IMR-90 (cell line): ENCODE measurements around the gene USPL1. TPM values are rescaled to one million over a fixed set of nuclear protein-coding genes. Genes with fewer than 3 reads are reported as not detected.

ENCODE experiments used
- ATAC-seq: fragments of 200-7000 bp; cut with Tn5 transposase; 2 replicates; pipeline ENCODE4 v1.9.1; 2020; ENCODE audit warnings: low read depth, mild to moderate bottlenecking, moderate library complexity
- BruUV-seq: library from RNA; stranded (reverse); fragments of 400-500 nt; replicated peaks from 2 replicates; lab custom pipeline; 2021; lab: Mats Ljungman, UMichigan
- CTCF ChIA-PET: fragments of 300-600 bp; formaldehyde crosslinking; extraction: SDS; loops from one replicate; lab custom pipeline; 2021; ENCODE audit warnings: antibody characterized with exemption; lab: Yijun Ruan, JAX
- POLR2A ChIA-PET: fragments of 300-600 bp; sonication (Branson Sonifier 250); formaldehyde crosslinking; loops from one replicate; lab custom pipeline; 2022; ENCODE audit warnings: antibody characterized with exemption; ENCODE audit not compliant: unreplicated experiment; lab: Charles Lee
- DNase-seq: peaks from one replicate; pipeline ENCODE4 v3.0.0; 2013
- H2AFZ ChIP-seq: replicated peaks from 2 replicates; pipeline ENCODE3; 2013; ENCODE audit warnings: low read length, mild to moderate bottlenecking; ENCODE audit not compliant: poor library complexity
- H2AK5ac ChIP-seq: 2 replicates; pipeline ENCODE4 v1.6.1; 2013; ENCODE audit warnings: low read depth, low read length, inconsistent platforms
- H2AK9ac ChIP-seq: replicated peaks from 2 replicates; pipeline ENCODE3; 2013; ENCODE audit warnings: mild to moderate bottlenecking, low read depth, low read length, moderate library complexity; ENCODE audit not compliant: poor library complexity
- H2BK120ac ChIP-seq: 2 replicates; pipeline ENCODE4 v1.6.1; 2013; ENCODE audit warnings: low read depth, low read length, inconsistent platforms
- H2BK15ac ChIP-seq: 3 replicates; pipeline ENCODE4 v1.6.1; 2013; ENCODE audit warnings: low read depth, low read length, inconsistent platforms
- H2BK20ac ChIP-seq: 2 replicates; pipeline ENCODE4 v1.6.1; 2013; ENCODE audit warnings: low read depth, mild to moderate bottlenecking, inconsistent platforms, low read length, moderate library complexity
- H2BK5ac ChIP-seq: 2 replicates; pipeline ENCODE4 v1.6.1; 2013; ENCODE audit warnings: mild to moderate bottlenecking, low read depth, low read length, inconsistent platforms; ENCODE audit not compliant: poor library complexity, severe bottlenecking
- H3K14ac ChIP-seq: replicated peaks from 2 replicates; pipeline ENCODE4 v1.6.1; 2013; ENCODE audit warnings: low read depth, low read length, inconsistent platforms
- H3K18ac ChIP-seq: 2 replicates; pipeline ENCODE4 v1.6.1; 2013; ENCODE audit warnings: low read depth, low read length, control low read depth
- H3K23ac ChIP-seq: 2 replicates; pipeline ENCODE4 v1.6.1; 2013; ENCODE audit warnings: low read depth, low read length, inconsistent platforms
- H3K27ac ChIP-seq: 2 replicates; pipeline ENCODE4 v1.5.1; 2013; ENCODE audit warnings: mild to moderate bottlenecking, control low read depth, low read length; ENCODE audit not compliant: insufficient read depth
- H3K27me3 ChIP-seq: 2 replicates; pipeline ENCODE4 v1.6.1; 2013; ENCODE audit warnings: low read length; ENCODE audit not compliant: control insufficient read depth, insufficient read depth
- H3K36me3 ChIP-seq: 2 replicates; pipeline ENCODE4 v1.6.1; 2013; ENCODE audit warnings: low read length, mixed read lengths; ENCODE audit not compliant: control insufficient read depth, insufficient read depth
- H3K4ac ChIP-seq: 2 replicates; pipeline ENCODE4 v1.6.1; 2013; ENCODE audit warnings: low read depth, low read length, inconsistent platforms
- H3K4me1 ChIP-seq: 2 replicates; pipeline ENCODE4 v1.6.1; 2013; ENCODE audit warnings: low read length, mixed read lengths; ENCODE audit not compliant: control insufficient read depth, insufficient read depth
- H3K4me2 ChIP-seq: 2 replicates; pipeline ENCODE4 v1.6.1; 2013; ENCODE audit warnings: low read depth, mild to moderate bottlenecking, control low read depth, low read length, moderate library complexity
- H3K4me3 ChIP-seq: 2 replicates; pipeline ENCODE4 v1.5.1; 2013; ENCODE audit warnings: low read depth, mild to moderate bottlenecking, control low read depth, low read length, moderate library complexity; ENCODE audit not compliant: insufficient read depth
- H3K56ac ChIP-seq: 2 replicates; pipeline ENCODE4 v1.6.1; 2013; ENCODE audit warnings: low read length, inconsistent platforms; ENCODE audit not compliant: insufficient read depth; ENCODE audit errors: extremely low read depth
- H3K79me1 ChIP-seq, 2 experiments: 2 replicates each; pipeline ENCODE4 v1.6.1; 2013; ENCODE audit warnings: low read length in 2 of 2, inconsistent platforms in 1 of 2, low read depth in 1 of 2
- H3K9ac ChIP-seq: 2 replicates; pipeline ENCODE4 v1.6.1; 2013; ENCODE audit warnings: low read depth, low read length, control low read depth
- H3K9me1 ChIP-seq: 2 replicates; pipeline ENCODE4 v1.6.1; 2013; ENCODE audit warnings: low read length, inconsistent platforms; ENCODE audit not compliant: insufficient read depth
- H3K9me3 ChIP-seq: 2 replicates; pipeline ENCODE4 v1.6.1; 2013; ENCODE audit warnings: low read length; ENCODE audit not compliant: control insufficient read depth, insufficient read depth
- H4K20me1 ChIP-seq: 2 replicates; pipeline ENCODE4 v1.6.1; 2013; ENCODE audit warnings: low read length, inconsistent platforms; ENCODE audit not compliant: insufficient read depth
- H4K5ac ChIP-seq: 2 replicates; pipeline ENCODE4 v1.6.1; 2013; ENCODE audit warnings: mild to moderate bottlenecking, low read depth, low read length, control low read depth
- H4K8ac ChIP-seq, 2 experiments: 2 replicates each; pipeline ENCODE4 v1.6.1; 2013; ENCODE audit warnings: low read depth in 2 of 2, low read length in 2 of 2, control low read depth in 1 of 2, inconsistent platforms in 1 of 2
- H4K91ac ChIP-seq: 2 replicates; pipeline ENCODE4 v1.6.1; 2013; ENCODE audit warnings: low read depth, low read length, inconsistent platforms; ENCODE audit not compliant: insufficient read depth
- BHLHE40 ChIP-seq: fragments of 150-350 bp; IDR thresholded peaks from 2 replicates; pipeline ENCODE4 v1.6.1; 2016; ENCODE audit warnings: mild to moderate bottlenecking, low read depth, low read length
- CEBPB ChIP-seq: IDR thresholded peaks from 2 replicates; pipeline ENCODE4 v1.6.1; 2012; ENCODE audit warnings: low read depth, low read length, improper control_type of control experiment
- CHD1 ChIP-seq: IDR thresholded peaks from 2 replicates; pipeline ENCODE4 v1.6.1; 2012; ENCODE audit warnings: low read depth, low read length, improper control_type of control experiment
- CTCF ChIP-seq: conservative IDR thresholded peaks from 2 replicates; pipeline ENCODE4 v1.5.1; 2012; ENCODE audit warnings: mild to moderate bottlenecking, low read depth, low read length, improper control_type of control experiment
- FOS ChIP-seq: fragments of 150-350 bp; IDR thresholded peaks from 2 replicates; pipeline ENCODE4 v1.6.1; 2016; ENCODE audit warnings: low read depth, low read length
- MAFK ChIP-seq: IDR thresholded peaks from 2 replicates; pipeline ENCODE4 v1.6.1; 2012; ENCODE audit warnings: low read depth, low read length, improper control_type of control experiment
- MAZ ChIP-seq: IDR thresholded peaks from 2 replicates; pipeline ENCODE4 v1.6.1; 2012; ENCODE audit warnings: low read depth, mild to moderate bottlenecking, low read length, improper control_type of control experiment, moderate library complexity, borderline replicate concordance
- MXI1 ChIP-seq: IDR thresholded peaks from 2 replicates; pipeline ENCODE4 v1.6.1; 2012; ENCODE audit warnings: low read depth, mild to moderate bottlenecking, low read length, moderate library complexity, borderline replicate concordance
- NFE2L2 ChIP-seq: fragments of 150-350 bp; IDR thresholded peaks from 2 replicates; pipeline ENCODE4 v1.6.1; 2016; ENCODE audit warnings: low read depth, mild to moderate bottlenecking, low read length
- RCOR1 ChIP-seq: IDR thresholded peaks from 2 replicates; pipeline ENCODE4 v1.6.1; 2012; ENCODE audit warnings: mild to moderate bottlenecking, low read length, improper control_type of control experiment; ENCODE audit not compliant: insufficient replicate concordance
- RFX5 ChIP-seq: IDR thresholded peaks from 2 replicates; pipeline ENCODE4 v1.8.0; 2012; ENCODE audit warnings: low read depth, mild to moderate bottlenecking, low read length, moderate library complexity
- SMC3 ChIP-seq: fragments of 150-350 bp; IDR thresholded peaks from 2 replicates; pipeline ENCODE4 v1.6.1; 2016; ENCODE audit warnings: low read depth, mild to moderate bottlenecking, antibody characterized with exemption, low read length, moderate library complexity
- USF2 ChIP-seq: fragments of 150-350 bp; IDR thresholded peaks from 2 replicates; pipeline ENCODE4 v1.6.1; 2017; ENCODE audit warnings: mild to moderate bottlenecking, antibody characterized with exemption, low read length, low read depth
- WGBS, 2 experiments: methylation state at CpG; one replicate each; pipeline versions ENCODE4 v1.1.5 to v1.1.7; 2013; ENCODE audit warnings: missing lambda C conversion rate in 2 of 2; ENCODE audit not compliant: insufficient read length in 1 of 2; ENCODE audit errors: extremely low coverage in 2 of 2; 5-methylcytosine and 5-hydroxymethylcytosine counted together
- dilution Hi-C: fragments of 300-500 bp; cut with HindIII; formaldehyde crosslinking; loops from one replicate; pipeline ENCODE4 v1.14.3; 2018; ENCODE audit warnings: low sequenced_read_pairs; ENCODE audit not compliant: unreplicated experiment
- in situ Hi-C: fragments of 300-500 bp; cut with MboI; formaldehyde crosslinking; loops from 3 replicates; pipeline ENCODE4 v1.14.3; 2019; ENCODE audit warnings: low sequenced_read_pairs, inconsistent platforms, mixed read lengths
- intact Hi-C: fragments of 100-400 bp; cut with micrococcal nuclease; formaldehyde crosslinking; loops from 2 replicates; pipeline ENCODE4 v1.10.0; 2022
- polyA plus RNA-seq, 3 experiments: library from polyadenylated mRNA; depleted of rRNA; stranded (reverse); fragments of >200 nt; gene quantifications; 2 replicates each; pipeline ENCODE4 v1.2.3, GENCODE V29; 2012; ENCODE audit warnings: low replicate concordance in 1 of 3
- total RNA-seq: library from RNA; depleted of rRNA; stranded (reverse); fragments of >200 nt; gene quantifications from 2 replicates; pipeline ENCODE4 v1.2.3, GENCODE V29; 2012
- TF ChIP-seq, protein P1 (sequence below): fragments of 150-350 bp; IDR thresholded peaks from 2 replicates; pipeline ENCODE4 v1.6.1; 2016; ENCODE audit warnings: low read depth, mild to moderate bottlenecking, low read length, moderate library complexity, borderline replicate concordance

USPL1 gene
- total and polyA plus RNA-seq, 2 of the 4 experiments (the other 2 are of a cell fraction) = 12.1 to 15.4 TPM

- Histone ChIP-seq H3K27ac (peak overlapping the region; percentile 51; the same call in 1 of the 2 replicates), H3K36me3 (no peaks in the 10 kb centered on the region), H4K5ac (peak overlapping the region; percentile 89; the same call in 1 of the 2 replicates), H3K9me3 (no peaks in the 10 kb centered on the region), H3K23ac (peak overlapping the region; percentile 83), H2BK15ac (peak overlapping the region; percentile 42; the same call in 1 of the 3 replicates), H3K79me1 (peaks cover 0 to 13% of the 10 kb centered on the region in 2 experiments; a peak in 2 of 4 replicates), H2AK5ac (no peak overlapping the region), H2AFZ (no peak overlapping the region), H3K9ac (peak overlapping the region; percentile 88), H3K4me1 (peaks cover 10% of the 10 kb centered on the region), H3K4me3 (peak overlapping the region; percentile 48; the same call in 1 of the 2 replicates), H3K4me2 (peak overlapping the region; percentile 99), H3K18ac (peak overlapping the region; percentile 69; the same call in 1 of the 2 replicates), H3K9me1 (peaks cover 2% of the 10 kb centered on the region; the same call in 1 of the 2 replicates), H3K56ac (peak overlapping the region; percentile 94), H4K8ac (peak overlapping the region; percentile 25 to 81; a peak in 3 of 4 replicates), H4K91ac (peak overlapping the region; percentile 37; the same call in 1 of the 2 replicates), H3K4ac (peak overlapping the region; percentile 38; the same call in 1 of the 2 replicates), H2BK20ac (peak overlapping the region; percentile 88), H2BK120ac (peak overlapping the region; percentile 87), H3K27me3 (no peaks in the 10 kb centered on the region), H2AK9ac (no peak overlapping the region), H4K20me1 (peaks cover 5% of the 10 kb centered on the region; the same call in 1 of the 2 replicates), H3K14ac (peak overlapping the region; percentile 76), H2BK5ac (peak overlapping the region; percentile 93)
- in situ Hi-C loops (no loop called here), dilution Hi-C loops (no loop called here), intact Hi-C loops (loop anchor here (1.0 to 10.0 kb wide), 5 partner anchors 44 to 438 kb away; partner anchors contain the start of gene USPL1)
- BruUV-seq = no TSS peak
- POLR2A ChIA-PET = interaction anchor here (0.6 kb wide), 1 partner anchor 66 kb away, joined by 4 read pairs; no protein-coding TSS in a partner anchor
- no CpG with 5 or more reads among the region's 1 CpG for WGBS, 2 experiments
- peak; percentile 57 for DNase-seq
- peak; percentile 58 for ATAC-seq
- CTCF ChIA-PET = interaction anchor here (0.7 kb wide), 2 partner anchors 134 to 440 kb away, joined by 5 to 7 read pairs; no protein-coding TSS in a partner anchor
- TF ChIP-seq CHD1 = no peak
- no peak for TF ChIP-seq BHLHE40
- peak; percentile 49 for TF ChIP-seq CTCF
- no peak for TF ChIP-seq CEBPB
- TF ChIP-seq, protein P1, sequence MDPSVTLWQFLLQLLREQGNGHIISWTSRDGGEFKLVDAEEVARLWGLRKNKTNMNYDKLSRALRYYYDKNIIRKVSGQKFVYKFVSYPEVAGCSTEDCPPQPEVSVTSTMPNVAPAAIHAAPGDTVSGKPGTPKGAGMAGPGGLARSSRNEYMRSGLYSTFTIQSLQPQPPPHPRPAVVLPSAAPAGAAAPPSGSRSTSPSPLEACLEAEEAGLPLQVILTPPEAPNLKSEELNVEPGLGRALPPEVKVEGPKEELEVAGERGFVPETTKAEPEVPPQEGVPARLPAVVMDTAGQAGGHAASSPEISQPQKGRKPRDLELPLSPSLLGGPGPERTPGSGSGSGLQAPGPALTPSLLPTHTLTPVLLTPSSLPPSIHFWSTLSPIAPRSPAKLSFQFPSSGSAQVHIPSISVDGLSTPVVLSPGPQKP = no peak
- TF ChIP-seq MAZ = no peak
- TF ChIP-seq MAFK = 0 out of 2 replicates have a peak, but pooled peaks have one; percentile 2
- peak; percentile 41 for TF ChIP-seq SMC3
- TF ChIP-seq USF2 = no peak
- TF ChIP-seq RCOR1 = no peak
- no peak for TF ChIP-seq MXI1
- no peak for TF ChIP-seq RFX5
- no peak for TF ChIP-seq NFE2L2
- no peak for TF ChIP-seq FOS
These were observed 44.9 kb upstream of the USPL1 start for GRCh38 chr13:30572859-30573275.
